ENCODE results near the gene NCR3LG1. TPM values are rescaled to one million over a fixed set of nuclear protein-coding genes. Genes with fewer than 3 reads are reported as not detected.

Gene NCR3LG1
- total RNA-seq, 1 experiment from 2014 or later: 1.4 TPM

GRCh38 chr11:17391493-17392355, 40.1 kb downstream of the NCR3LG1 start:
- Histone ChIP-seq H2AFZ (ENCODE audit: low read length) (no peak overlapping the region), H3K9me3 (ENCODE audit: control insufficient read depth, low read depth, low read length) (no peaks in the 10 kb centered on the region), H2BK20ac (ENCODE audit: low read depth, low read length, poor library complexity, severe bottlenecking) (no peak overlapping the region), H2BK12ac (ENCODE audit: insufficient read length, low read depth, low read length) (no peak overlapping the region), H3K79me1 (ENCODE audit: insufficient read depth, low read depth, low read length, poor library complexity, severe bottlenecking) (no peaks in the 10 kb centered on the region), H3K4me1 (ENCODE audit: insufficient read depth, low read length) (no peaks in the 10 kb centered on the region; the same call in 1 of the 2 replicates), H3K18ac (ENCODE audit: insufficient read length, low read depth, low read length) (no peak overlapping the region), H4K20me1 (ENCODE audit: control insufficient read depth, insufficient read depth, insufficient read length) (no peaks in the 10 kb centered on the region), H3K56ac (ENCODE audit: insufficient read length, low read depth, low read length) (no peak overlapping the region), H3K4ac (ENCODE audit: low read depth, low read length) (no peak overlapping the region), H3K27me3 (ENCODE audit: insufficient read depth, low read length) (no peaks in the 10 kb centered on the region), H3K14ac (ENCODE audit: insufficient read depth, low read length) (no peak overlapping the region), H3K4me2 (ENCODE audit: insufficient read depth, insufficient read length, low read length) (no peak overlapping the region), H3K79me2 (ENCODE audit: insufficient read depth, low read length) (no peaks in the 10 kb centered on the region), H2BK120ac (ENCODE audit: low read depth, low read length, poor library complexity, severe bottlenecking) (no peak overlapping the region), H2BK15ac (ENCODE audit: low read depth, low read length) (no peak overlapping the region), H3K27ac (ENCODE audit: insufficient read length, low read depth, low read length) (no peak overlapping the region), H2BK5ac (ENCODE audit: insufficient read length, low read length) (no peak overlapping the region), H3T11ph (ENCODE audit: low read length) (no peak overlapping the region), H4K5ac (ENCODE audit: insufficient read length, low read depth, low read length) (no peak overlapping the region), H2AK5ac (ENCODE audit: insufficient read length, low read length) (no peak overlapping the region), H4K91ac (ENCODE audit: insufficient read length, low read depth, low read length) (no peak overlapping the region), H4K8ac (replicated peaks; ENCODE audit: insufficient read length, low read depth, low read length) (no peak overlapping the region), H3K9ac (ENCODE audit: extremely low read depth, insufficient read length, low read length) (no peak overlapping the region), H3K23me2 (ENCODE audit: insufficient read length, low read depth, low read length, poor library complexity, severe bottlenecking) (no peaks in the 10 kb centered on the region), H3K23ac (ENCODE audit: insufficient read length, low read depth, low read length) (no peak overlapping the region)
- WGBS (ENCODE audit: extremely low coverage, insufficient read length, low lambda C conversion rate): no CpG with 5 or more reads among the region's 3 CpGs
- no peak for TF ChIP-seq CTCF (conservative IDR thresholded peaks at IDR 0.05)
- no peak for DNase-seq
- Mint-ChIP-seq H3K27ac (no peak overlapping the region), H3K36me3 (ENCODE audit: insufficient read depth in 1 of 3, low read depth in 3 of 3) (peaks cover 7 to 9% (median 8%) of the 10 kb centered on the region in 3 experiments; a peak in 6 of 7 replicates), H3K4me1 (peaks cover 6 to 12% of the 10 kb centered on the region in 2 experiments), H3K4me3 (no peak overlapping the region), H3K27me3 (ENCODE audit: low read depth) (peaks cover 31% of the 10 kb centered on the region), H3K9me3 (0 out of 5 replicates have a peak, but pooled peaks cover 0 to 3% of the 10 kb centered on the region in 2 experiments)
